ENCODE data around the gene LRRC75A. TPM values are rescaled to one million over a fixed set of nuclear protein-coding genes. Genes with fewer than 3 reads are reported as not detected.

Gene LRRC75A
- total RNA-seq, 1 experiment from 2014 or later, result 10.1 TPM

- Histone ChIP-seq H2BK12ac (ENCODE audit: insufficient read length, low read depth, low read length) (no peak overlapping the region), H3K27me3 (ENCODE audit: insufficient read depth, low read length) (no peaks in the 10 kb centered on the region), H3K14ac (ENCODE audit: insufficient read depth, low read length) (no peak overlapping the region), H3K4ac (ENCODE audit: low read depth, low read length) (no peak overlapping the region), H2AFZ (ENCODE audit: low read length) (no peak overlapping the region), H3K4me2 (ENCODE audit: insufficient read depth, insufficient read length, low read length) (no peak overlapping the region), H3K9ac (ENCODE audit: extremely low read depth, insufficient read length, low read length) (no peak overlapping the region), H3T11ph (ENCODE audit: low read length) (no peak overlapping the region), H2BK5ac (ENCODE audit: insufficient read length, low read length) (no peak overlapping the region), H2BK120ac (ENCODE audit: low read depth, low read length, poor library complexity, severe bottlenecking) (no peak overlapping the region), H3K27ac (ENCODE audit: insufficient read length, low read depth, low read length) (peak overlapping the region; percentile 31), H3K9me3 (ENCODE audit: control insufficient read depth, low read depth, low read length) (no peaks in the 10 kb centered on the region), H3K18ac (ENCODE audit: insufficient read length, low read depth, low read length) (no peak overlapping the region), H4K91ac (ENCODE audit: insufficient read length, low read depth, low read length) (no peak overlapping the region), H3K23me2 (ENCODE audit: insufficient read length, low read depth, low read length, poor library complexity, severe bottlenecking) (peaks cover 9% of the 10 kb centered on the region), H2AK5ac (ENCODE audit: insufficient read length, low read length) (no peak overlapping the region), H3K4me1 (ENCODE audit: insufficient read depth, low read length) (0 out of 2 replicates have a peak, but pooled peaks cover 4% of the 10 kb centered on the region), H3K79me1 (ENCODE audit: insufficient read depth, low read depth, low read length, poor library complexity, severe bottlenecking) (peaks cover 9% of the 10 kb centered on the region), H2BK15ac (ENCODE audit: low read depth, low read length) (no peak overlapping the region), H3K79me2 (ENCODE audit: insufficient read depth, low read length) (peaks cover 5% of the 10 kb centered on the region; the same call in 1 of the 2 replicates), H3K23ac (ENCODE audit: insufficient read length, low read depth, low read length) (no peak overlapping the region), H4K5ac (ENCODE audit: insufficient read length, low read depth, low read length) (no peak overlapping the region), H3K56ac (ENCODE audit: insufficient read length, low read depth, low read length) (no peak overlapping the region), H4K8ac (replicated peaks; ENCODE audit: insufficient read length, low read depth, low read length) (no peak overlapping the region), H2BK20ac (ENCODE audit: low read depth, low read length, poor library complexity, severe bottlenecking) (no peak overlapping the region), H4K20me1 (ENCODE audit: control insufficient read depth, insufficient read depth, insufficient read length) (no peaks in the 10 kb centered on the region)
- no CpG with 5 or more reads among the region's 7 CpGs for WGBS (ENCODE audit: extremely low coverage, insufficient read length, low lambda C conversion rate)
- peak; percentile 47 for DNase-seq
- peak overlapping the region; percentile 53 to 99; a peak in 2 of 5 replicates for H3K4me3 Mint-ChIP-seq
- H3K9me3 Mint-ChIP-seq, result peaks cover 0 to 2% of the 10 kb centered on the region in 2 experiments; a peak in 2 of 5 replicates
- peaks cover 51 to 81% (median 71%) of the 10 kb centered on the region in 3 experiments for H3K36me3 Mint-ChIP-seq (ENCODE audit: insufficient read depth in 1 of 3, low read depth in 3 of 3)
- H3K4me1 Mint-ChIP-seq, result peaks cover 41 to 54% of the 10 kb centered on the region in 2 experiments
- no peak for TF ChIP-seq CTCF (conservative IDR thresholded peaks at IDR 0.05)
- peaks cover 5% of the 10 kb centered on the region for H3K27me3 Mint-ChIP-seq (ENCODE audit: low read depth)
- H3K27ac Mint-ChIP-seq, result peak overlapping the region; percentile 57 to 95 (median 94)
Measured at GRCh38 chr17:16442594-16443510, 49.1 kb downstream of the LRRC75A start.
